ENCODE results near the gene E2F4. TPM values are rescaled to one million over a fixed set of nuclear protein-coding genes. Genes with fewer than 3 reads are reported as not detected.
A peak's percentile ranks its signal among the peaks of the same experiment; 100 is the strongest.

Gene E2F4
- total and polyA plus RNA-seq, 2 of the 13 experiments (the other 11 are each of a cell fraction or from before 2014, with no cell fraction given): 84.8 to 91.2 TPM

GRCh38 chr16:67156143-67156844 is 35.7 kb upstream of the E2F4 start:
- POLR2A ChIA-PET: interaction anchor here (1.4 to 1.8 kb wide), 2 partner anchors 31 to 44 kb away, joined by 3 to 21 read pairs; no protein-coding TSS in a partner anchor
- intact Hi-C loops (cut with micrococcal nuclease; ENCODE audit: unreplicated experiment): loop anchor here (5.0 to 10.0 kb wide), 2 partner anchors 199 to 261 kb away; no protein-coding TSS in a partner anchor
- TF ChIP-seq MEIS1 (CRISPR knock-in tag; IDR thresholded peaks at IDR 0.05; ENCODE audit: borderline replicate concordance) (peak; percentile 8; the same call in 1 of the 2 replicates), EP300 (IDR thresholded peaks at IDR 0.05; ENCODE audit: low read depth in 2 of 2, low read length in 2 of 2) (no peak), EP300 (CRISPR knock-in tag; IDR thresholded peaks at IDR 0.05; ENCODE audit: borderline replicate concordance) (no peak), ZBTB7B (CRISPR knock-in tag; IDR thresholded peaks at IDR 0.05) (0 out of 2 replicates have a peak, but pooled peaks have one; percentile 35), DZIP1 (CRISPR knock-in tag; IDR thresholded peaks at IDR 0.05) (0 out of 2 replicates have a peak, but pooled peaks have one; percentile 27), ARNT2 (CRISPR knock-in tag; IDR thresholded peaks at IDR 0.05; ENCODE audit: low read depth) (0 out of 2 replicates have a peak, but pooled peaks have one; percentile 1), CTCF (CRISPR knock-in tag; IDR thresholded peaks at IDR 0.05) (peak; percentile 33; the same call in 1 of the 2 replicates), BATF2 (CRISPR knock-in tag; IDR thresholded peaks at IDR 0.05) (no peak), RORA (CRISPR knock-in tag; IDR thresholded peaks at IDR 0.05) (no peak), SP5 (CRISPR knock-in tag; IDR thresholded peaks at IDR 0.05; ENCODE audit: borderline replicate concordance, low read depth) (0 out of 2 replicates have a peak, but pooled peaks have one; percentile 11), HNRNPL (IDR thresholded peaks at IDR 0.05; ENCODE audit: low read depth, low read length) (0 out of 2 replicates have a peak, but pooled peaks have one; percentile 54), ZNF331 (CRISPR knock-in tag; IDR thresholded peaks at IDR 0.05) (peak; percentile 74), NFATC3 (CRISPR knock-in tag; IDR thresholded peaks at IDR 0.05) (no peak), SAP130 (CRISPR knock-in tag; IDR thresholded peaks at IDR 0.05; ENCODE audit: low read depth) (peak; percentile 3; the same call in 1 of the 2 replicates), PHF21A (CRISPR knock-in tag; IDR thresholded peaks at IDR 0.05) (no peak), ZNF607 (CRISPR knock-in tag; IDR thresholded peaks at IDR 0.05; ENCODE audit: borderline replicate concordance) (0 out of 2 replicates have a peak, but pooled peaks have one; percentile 5), MNT (IDR thresholded peaks at IDR 0.05) (peak; percentile 59)

More at GRCh38 chr16:67156143-67156844, 35.7 kb upstream of the E2F4 start:
- FAIRE-seq (no peak), DNase-seq (ENCODE audit: low spot score) (no peak), ATAC-seq (no peak)
- Histone ChIP-seq H3K4me1 (ENCODE audit: insufficient read depth, low read length) (peaks cover 48% of the 10 kb centered on the region), H3K27ac (ENCODE audit: extremely low read length, insufficient read depth, low read length) (no peak overlapping the region), H3K9ac (ENCODE audit: insufficient read depth, low read depth, low read length) (no peak overlapping the region), H2AFZ (ENCODE audit: low read length) (no peak overlapping the region), H3K27me3 (ENCODE audit: control insufficient read depth in 1 of 2, insufficient read depth in 2 of 2, low read length in 2 of 2) (peaks cover 4% of the 10 kb centered on the region in 2 experiments; a peak in 2 of 5 replicates), H4K20me1 (ENCODE audit: insufficient read depth, low read length) (no peaks in the 10 kb centered on the region), H3K36me3 (replicated peaks in 1 of 2; ENCODE audit: control insufficient read depth in 1 of 2, insufficient read depth in 2 of 2, low read length in 2 of 2) (no peaks in the 10 kb centered on the region), H3K4me3 (replicated peaks in 1 of 3; ENCODE audit: insufficient read depth in 1 of 3, low read depth in 2 of 3, low read length in 3 of 3) (peak overlapping the region; percentile 2 to 64 (median 18); a peak in 3 of 6 replicates), H3K9me3 (ENCODE audit: low read length) (no peaks in the 10 kb centered on the region), H3K4me2 (ENCODE audit: low read depth, low read length) (peak overlapping the region; percentile 59), H3K79me2 (ENCODE audit: insufficient read depth, low read length) (no peaks in the 10 kb centered on the region)
- no TSS peak for BruUV-seq (replicated peaks)
- 37% methylated on average over 15 of the region's 15 CpGs for WGBS (ENCODE audit: low lambda C conversion rate)
- CTCF ChIA-PET (ENCODE audit: low intra/inter-chr PET ratio, low total read pairs): interaction anchor here (0.9 to 2.4 kb wide), 4 partner anchors 47 to 179 kb away, joined by 3 to 28 read pairs (median 18); partner anchors contain the start of gene PHAF1
- in situ Hi-C loops (cut with HindIII; ENCODE audit: extremely low pct_ligation_motif_present, low pct_unique_long_range_greater_than_20kb): loop anchor here (5.0 kb wide), 2 partner anchors 139 to 179 kb away; no protein-coding TSS in a partner anchor
